Gastrocnemius medialis (tissue), 4 donors: ENCODE data around the gene FCER2. TPM values are rescaled to one million over a fixed set of nuclear protein-coding genes. Genes with fewer than 3 reads are reported as not detected.

Experiments
- ATAC-seq, 2 donors: fragments of 150-250 bp; one replicate each; pipeline ENCODE4 v1.9.1; 2016
- DNase-seq, 2 donors: peaks; one replicate each; pipeline ENCODE4 v3.0.0-alpha.2; 2019
- H3K27ac ChIP-seq, 4 donors: fragments of 200-600 bp; sonication (generic); 1 replicate in 1 of 4; 2 replicates in 3 of 4; pipeline ENCODE4 v1.5.1; 2016 to 2018; ENCODE audit warnings: mild to moderate bottlenecking in 2 of 4, moderate library complexity in 1 of 4
- H3K27me3 ChIP-seq, 3 donors: fragments of 200-600 bp; sonication (generic) in 2 of 3; 1 replicate in 1 of 3; 2 replicates in 2 of 3; pipeline versions ENCODE4 v1.5.1 to v1.6.0; 2016 to 2019; ENCODE audit warnings: mild to moderate bottlenecking in 1 of 3, moderate library complexity in 1 of 3
- H3K36me3 ChIP-seq, 2 donors: fragments of 200-600 bp; sonication (generic) in 1 of 2; one replicate each; pipeline ENCODE4 v1.5.1; 2017 to 2018
- H3K4me1 ChIP-seq, 2 donors: fragments of 200-600 bp; sonication (generic) in 1 of 2; one replicate each; pipeline ENCODE4 v1.5.1; 2016 to 2017; ENCODE audit warnings: mild to moderate bottlenecking in 2 of 2
- H3K4me3 ChIP-seq, 4 donors: fragments of 200-600 bp; sonication (generic) in 3 of 4; 1 replicate in 1 of 4; 2 replicates in 3 of 4; pipeline ENCODE4 v1.5.1; 2016 to 2019; ENCODE audit warnings: mild to moderate bottlenecking in 2 of 4
- H3K9me3 ChIP-seq, 3 donors: fragments of 200-600 bp; sonication (generic) in 2 of 3; 1 replicate in 1 of 3; 2 replicates in 2 of 3; pipeline ENCODE4 v1.5.1; 2016 to 2019
- CTCF ChIP-seq, 5 experiments: fragments of 450-650 bp in 3 of 5; fragments of 200-600 bp in 2 of 5; sonication (generic) in 2 of 5; IDR thresholded peaks in 4 of 5; conservative IDR thresholded peaks in 1 of 5; 1 replicate in 4 of 5; 2 replicates in 1 of 5; pipeline ENCODE4 v1.5.1; 2016 to 2019; ENCODE audit warnings: antibody characterized with exemption in 5 of 5, mild to moderate bottlenecking in 3 of 5, moderate library complexity in 3 of 5
- POLR2A ChIP-seq, 2 donors: fragments of 450-650 bp; IDR thresholded peaks; one replicate each; pipeline ENCODE4 v1.6.1; 2017; ENCODE audit warnings: antibody characterized with exemption in 2 of 2, mild to moderate bottlenecking in 2 of 2, moderate library complexity in 2 of 2
- in situ Hi-C, 4 donors: fragments of 200-750 bp; cut with MboI; loops; one replicate each; pipeline versions ENCODE4 v1.15.0 to v1.8.0; 2017; ENCODE audit warnings: low sequenced_read_pairs in 4 of 4
- intact Hi-C: fragments of 100-400 bp; cut with DNase I; formaldehyde crosslinking; loops from one replicate; pipeline ENCODE4 v1.15.1; 2023; ENCODE audit warnings: low total_unique reads
- total RNA-seq, 4 donors: library from RNA; depleted of rRNA; stranded (reverse); fragments of >200 nt; gene quantifications; one replicate each; pipeline versions ENCODE4 v1.1.0 to v1.2.3, GENCODE V29; 2016

The FCER2 gene
- total RNA-seq, 4 donors from 2014 or later, result not detected

GRCh38 chr19:7670150-7670783 is 31.7 kb downstream of the FCER2 start:
- Histone ChIP-seq H3K9me3 (no peaks in the 10 kb centered on the region), H3K36me3 (no peaks in the 10 kb centered on the region), H3K4me3 (no peak overlapping the region), H3K4me1 (no peaks in the 10 kb centered on the region), H3K27ac (no peak overlapping the region), H3K27me3 (peaks cover 7 to 27% (median 13%) of the 10 kb centered on the region in 3 donors)
- intact Hi-C loops (no loop called here), in situ Hi-C loops (loop anchor here in 1 of 4 donors (10.0 kb wide), 1 partner anchor 105 kb away; no protein-coding TSS in a partner anchor)
- DNase-seq, result no peak
- ATAC-seq, result no peak
- TF ChIP-seq POLR2A (IDR thresholded peaks at IDR 0.05) (no peak), CTCF (IDR thresholded peaks at IDR 0.05 in 4 of 5, conservative IDR thresholded peaks at IDR 0.05 in 1 of 5) (no peak)

DNA sequence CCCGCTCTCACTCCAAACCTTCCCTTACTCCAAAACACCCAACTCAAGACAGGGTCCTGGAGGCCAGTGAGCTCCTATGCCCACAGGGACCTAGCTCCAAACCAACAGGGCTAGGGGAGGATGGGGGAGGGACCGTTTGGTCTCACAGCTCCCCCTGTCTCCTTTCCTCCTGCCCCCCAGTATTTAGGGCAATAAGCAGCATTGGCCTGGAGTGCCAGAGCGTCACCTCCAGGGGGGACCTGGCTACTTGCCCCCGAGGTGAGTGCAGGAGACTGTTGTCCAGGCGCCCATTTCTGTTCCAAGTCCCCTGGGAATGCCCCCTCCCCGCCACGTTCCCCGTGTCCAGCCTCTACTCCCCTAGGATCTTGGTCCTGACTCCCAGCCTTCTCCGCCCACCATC is 32.3 kb downstream of the FCER2 start:
- peaks cover 7 to 27% (median 13%) of the 10 kb centered on the region in 3 donors for H3K27me3 ChIP-seq
- in situ Hi-C loops, result loop anchor here in 1 of 4 donors (10.0 kb wide), 1 partner anchor 105 kb away; no protein-coding TSS in a partner anchor
- DNase-seq (no peak), ATAC-seq (no peak)
- no peaks in the 10 kb centered on the region for H3K36me3 ChIP-seq
- no peaks in the 10 kb centered on the region for H3K4me1 ChIP-seq
- no peak overlapping the region for H3K4me3 ChIP-seq
- H3K9me3 ChIP-seq, result no peaks in the 10 kb centered on the region
- TF ChIP-seq CTCF (IDR thresholded peaks at IDR 0.05 in 4 of 5, conservative IDR thresholded peaks at IDR 0.05 in 1 of 5), result no peak
- TF ChIP-seq POLR2A (IDR thresholded peaks at IDR 0.05), result no peak
- H3K27ac ChIP-seq, result no peak overlapping the region
- intact Hi-C loops, result no loop called here

GRCh38 chr19:7668842-7669241 is 33.1 kb downstream of the FCER2 start, which contains the start of gene RETN:
TSS of gene RETN (plus strand) at chr19:7669049. CDS start at chr19:7669327, 278 bp downstream.
- Histone ChIP-seq H3K4me3 (no peak within 1 kb of the TSS), H3K4me1 (no peaks in the 10 kb centered on the region), H3K27me3 (peaks cover 10 to 28% (median 13%) of the 10 kb centered on the region in 3 donors), H3K27ac (no peak within 1 kb of the TSS), H3K36me3 (no peaks in the 10 kb centered on the region), H3K9me3 (no peaks in the 10 kb centered on the region)
- no peak for DNase-seq
- intact Hi-C loops (no loop called here), in situ Hi-C loops (no loop called here)
- no peak for ATAC-seq
- no peak for TF ChIP-seq CTCF (IDR thresholded peaks at IDR 0.05 in 4 of 5, conservative IDR thresholded peaks at IDR 0.05 in 1 of 5)
- TF ChIP-seq POLR2A (IDR thresholded peaks at IDR 0.05), result no peak

DNA sequence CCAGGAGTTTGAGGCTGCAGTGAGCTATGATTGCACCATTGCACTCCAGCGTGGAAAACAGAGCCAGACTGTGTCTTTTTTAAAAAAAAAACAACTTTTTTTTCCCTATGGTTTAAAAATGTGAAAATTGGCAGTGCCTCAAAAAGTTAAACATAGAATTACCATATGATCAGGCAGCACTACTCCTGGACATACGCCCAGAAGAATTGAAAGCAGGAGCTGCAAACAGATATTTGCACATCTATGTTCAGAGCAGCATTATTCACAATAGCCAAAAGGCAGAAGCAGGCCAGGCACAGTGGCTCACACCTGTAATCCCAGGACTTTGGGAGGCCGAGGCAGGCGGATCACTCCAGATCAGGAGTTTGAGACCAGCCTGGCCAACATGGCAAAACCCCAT is 36.9 kb downstream of the FCER2 start:
- no peak overlapping the region for H3K4me3 ChIP-seq
- DNase-seq (no peak), ATAC-seq (no peak)
- TF ChIP-seq POLR2A (IDR thresholded peaks at IDR 0.05), result no peak
- TF ChIP-seq CTCF (IDR thresholded peaks at IDR 0.05 in 4 of 5, conservative IDR thresholded peaks at IDR 0.05 in 1 of 5), result no peak
- H3K4me1 ChIP-seq, result no peaks in the 10 kb centered on the region
- H3K36me3 ChIP-seq, result no peaks in the 10 kb centered on the region
- H3K27ac ChIP-seq, result no peak overlapping the region
- intact Hi-C loops, result no loop called here
- in situ Hi-C loops, result no loop called here
- peaks cover 0 to 7% (median 5%) of the 10 kb centered on the region in 3 donors for H3K27me3 ChIP-seq
- H3K9me3 ChIP-seq, result no peaks in the 10 kb centered on the region
